ENCODE results near the gene MAGI1. TPM values are rescaled to one million over a fixed set of nuclear protein-coding genes. Genes with fewer than 3 reads are reported as not detected.

The MAGI1 gene
- total and polyA plus RNA-seq, 2 donors (not counting 1 experiment from before 2014, with no cell fraction given) = 0.10 to 0.22 TPM

- WGBS (ENCODE audit: insufficient coverage) = 88% methylated on average over 4 of the region's 5 CpGs
- CTCF ChIA-PET = no interaction called here
- Histone ChIP-seq H3K27me3 (replicated peaks in 1 of 4; ENCODE audit: control extremely low read depth in 1 of 4, control insufficient read depth in 3 of 4, insufficient read depth in 4 of 4, low read length in 3 of 4) (no peaks in the 10 kb centered on the region), H3K4me3 (ENCODE audit: control extremely low read depth in 1 of 5, extremely low read depth in 1 of 5, insufficient read depth in 1 of 5, low read depth in 2 of 5, low read length in 4 of 5) (no peak overlapping the region), H3K27ac (ENCODE audit: low read length in 2 of 2) (no peak overlapping the region), H3K4me2 (replicated peaks; ENCODE audit: low read depth, low read length, poor library complexity, severe bottlenecking) (no peak overlapping the region), H3K36me3 (replicated peaks in 1 of 2; ENCODE audit: control extremely low read depth in 1 of 2, control insufficient read depth in 1 of 2, extremely low read depth in 1 of 2, insufficient read depth in 2 of 2, low read length in 1 of 2) (no peaks in the 10 kb centered on the region), H3K4me1 (ENCODE audit: control insufficient read depth in 2 of 2, insufficient read depth in 2 of 2, low read length in 2 of 2) (no peaks in the 10 kb centered on the region), H4K20me1 (ENCODE audit: control insufficient read depth, insufficient read depth, low read length, poor library complexity, severe bottlenecking) (no peaks in the 10 kb centered on the region), H3K9ac (ENCODE audit: low read length) (no peak overlapping the region), H2AFZ (ENCODE audit: insufficient read depth, low read depth, low read length, poor library complexity, severe bottlenecking) (no peak overlapping the region), H3K9me3 (ENCODE audit: control extremely low read depth in 1 of 3, control insufficient read depth in 2 of 3, insufficient read depth in 1 of 3, low read length in 2 of 3) (peaks cover 0 to 3% (median 0%) of the 10 kb centered on the region in 3 donors), H3K79me2 (ENCODE audit: control insufficient read depth, insufficient read depth, low read length) (no peaks in the 10 kb centered on the region)
- DNase-seq = no peak
- Mint-ChIP-seq H3K27ac (no peak overlapping the region), H3K9me3 (ENCODE audit: insufficient read depth) (no peaks in the 10 kb centered on the region), H3K4me1 (no peaks in the 10 kb centered on the region), H3K4me3 (no peak overlapping the region), H3K27me3 (no peaks in the 10 kb centered on the region)
- TF ChIP-seq EZH2 (IDR thresholded peaks at IDR 0.05; ENCODE audit: borderline replicate concordance, insufficient read depth, low read depth, low read length, poor library complexity, severe bottlenecking) = no peak
- TF ChIP-seq CTCF (IDR thresholded peaks at IDR 0.05) = no peak
- intact Hi-C loops (cut with micrococcal nuclease) = no loop called here
- POLR2A ChIA-PET = no interaction called here
- no peak for ATAC-seq (ENCODE audit: low read depth)
These were observed 335.7 kb downstream of the MAGI1 start for GRCh38 chr3:65703026-65703425.

GRCh38 chr3:65702202-65702601 lies 336.5 kb downstream of the MAGI1 start:
- Mint-ChIP-seq H3K4me1 (no peaks in the 10 kb centered on the region), H3K27ac (no peak overlapping the region), H3K9me3 (ENCODE audit: insufficient read depth) (no peaks in the 10 kb centered on the region), H3K27me3 (no peaks in the 10 kb centered on the region), H3K4me3 (no peak overlapping the region)
- Histone ChIP-seq H3K4me3 (ENCODE audit: control extremely low read depth in 1 of 5, extremely low read depth in 1 of 5, insufficient read depth in 1 of 5, low read depth in 2 of 5, low read length in 4 of 5) (no peak overlapping the region), H2AFZ (ENCODE audit: insufficient read depth, low read depth, low read length, poor library complexity, severe bottlenecking) (no peak overlapping the region), H3K79me2 (ENCODE audit: control insufficient read depth, insufficient read depth, low read length) (no peaks in the 10 kb centered on the region), H3K4me1 (ENCODE audit: control insufficient read depth in 2 of 2, insufficient read depth in 2 of 2, low read length in 2 of 2) (no peaks in the 10 kb centered on the region), H4K20me1 (ENCODE audit: control insufficient read depth, insufficient read depth, low read length, poor library complexity, severe bottlenecking) (no peaks in the 10 kb centered on the region), H3K9ac (ENCODE audit: low read length) (no peak overlapping the region), H3K36me3 (replicated peaks in 1 of 2; ENCODE audit: control extremely low read depth in 1 of 2, control insufficient read depth in 1 of 2, extremely low read depth in 1 of 2, insufficient read depth in 2 of 2, low read length in 1 of 2) (no peaks in the 10 kb centered on the region), H3K4me2 (replicated peaks; ENCODE audit: low read depth, low read length, poor library complexity, severe bottlenecking) (no peak overlapping the region), H3K9me3 (ENCODE audit: control extremely low read depth in 1 of 3, control insufficient read depth in 2 of 3, insufficient read depth in 1 of 3, low read length in 2 of 3) (peaks cover 0 to 3% (median 0%) of the 10 kb centered on the region in 3 donors), H3K27ac (ENCODE audit: low read length in 2 of 2) (no peak overlapping the region), H3K27me3 (replicated peaks in 1 of 4; ENCODE audit: control extremely low read depth in 1 of 4, control insufficient read depth in 3 of 4, insufficient read depth in 4 of 4, low read length in 3 of 4) (no peaks in the 10 kb centered on the region)
- whole genome bisulfite sequencing (ENCODE audit: insufficient coverage) = 83% methylated on average over 2 of the region's 2 CpGs
- intact Hi-C loops (cut with micrococcal nuclease) = no loop called here
- no peak for TF ChIP-seq CTCF (IDR thresholded peaks at IDR 0.05)
- no peak for TF ChIP-seq EZH2 (IDR thresholded peaks at IDR 0.05; ENCODE audit: borderline replicate concordance, insufficient read depth, low read depth, low read length, poor library complexity, severe bottlenecking)
- no peak for DNase-seq
- no peak for ATAC-seq (ENCODE audit: low read depth)
- POLR2A ChIA-PET = no interaction called here
- CTCF ChIA-PET = no interaction called here
